ENCODE measurements around the gene KCNK1.

DNA sequence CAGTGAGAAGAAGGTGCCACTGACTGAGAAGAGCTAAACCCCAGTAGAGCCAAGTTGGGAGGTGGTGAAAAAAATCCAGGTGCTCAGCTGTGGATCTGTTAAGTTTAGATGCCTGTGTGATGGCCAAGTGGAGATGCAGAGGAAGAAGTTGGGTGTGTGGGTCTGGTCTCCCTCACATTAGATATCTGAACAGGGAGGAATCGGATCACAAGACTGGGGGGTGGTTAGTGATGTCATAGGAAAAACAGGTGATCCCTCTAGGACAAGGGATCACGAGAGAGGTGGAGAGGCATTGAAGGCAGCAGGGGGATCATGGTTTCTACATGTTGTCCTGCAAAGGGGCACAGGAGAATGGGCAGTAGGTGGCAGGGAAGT, 22.6 kb downstream of the KCNK1 start:
- no peak for TF ChIP-seq TAF1 (conservative IDR thresholded peaks at IDR 0.05)
- TF ChIP-seq, protein P1, sequence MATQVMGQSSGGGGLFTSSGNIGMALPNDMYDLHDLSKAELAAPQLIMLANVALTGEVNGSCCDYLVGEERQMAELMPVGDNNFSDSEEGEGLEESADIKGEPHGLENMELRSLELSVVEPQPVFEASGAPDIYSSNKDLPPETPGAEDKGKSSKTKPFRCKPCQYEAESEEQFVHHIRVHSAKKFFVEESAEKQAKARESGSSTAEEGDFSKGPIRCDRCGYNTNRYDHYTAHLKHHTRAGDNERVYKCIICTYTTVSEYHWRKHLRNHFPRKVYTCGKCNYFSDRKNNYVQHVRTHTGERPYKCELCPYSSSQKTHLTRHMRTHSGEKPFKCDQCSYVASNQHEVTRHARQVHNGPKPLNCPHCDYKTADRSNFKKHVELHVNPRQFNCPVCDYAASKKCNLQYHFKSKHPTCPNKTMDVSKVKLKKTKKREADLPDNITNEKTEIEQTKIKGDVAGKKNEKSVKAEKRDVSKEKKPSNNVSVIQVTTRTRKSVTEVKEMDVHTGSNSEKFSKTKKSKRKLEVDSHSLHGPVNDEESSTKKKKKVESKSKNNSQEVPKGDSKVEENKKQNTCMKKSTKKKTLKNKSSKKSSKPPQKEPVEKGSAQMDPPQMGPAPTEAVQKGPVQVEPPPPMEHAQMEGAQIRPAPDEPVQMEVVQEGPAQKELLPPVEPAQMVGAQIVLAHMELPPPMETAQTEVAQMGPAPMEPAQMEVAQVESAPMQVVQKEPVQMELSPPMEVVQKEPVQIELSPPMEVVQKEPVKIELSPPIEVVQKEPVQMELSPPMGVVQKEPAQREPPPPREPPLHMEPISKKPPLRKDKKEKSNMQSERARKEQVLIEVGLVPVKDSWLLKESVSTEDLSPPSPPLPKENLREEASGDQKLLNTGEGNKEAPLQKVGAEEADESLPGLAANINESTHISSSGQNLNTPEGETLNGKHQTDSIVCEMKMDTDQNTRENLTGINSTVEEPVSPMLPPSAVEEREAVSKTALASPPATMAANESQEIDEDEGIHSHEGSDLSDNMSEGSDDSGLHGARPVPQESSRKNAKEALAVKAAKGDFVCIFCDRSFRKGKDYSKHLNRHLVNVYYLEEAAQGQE (IDR thresholded peaks at IDR 0.05): no peak

All from liver (tissue), 2 donors.